HG03095 (cell line): ENCODE data around the gene TFF3.

ENCODE experiments used
- ATAC-seq: cut with Tn5 transposase; IDR thresholded peaks from one replicate; pipeline ENCODE4 v1.9.1; 2021; ENCODE audit warnings: moderate library complexity; ENCODE audit not compliant: unreplicated experiment

TFF3 gene

GRCh38 chr21:42291751-42292562, 23.3 kb downstream of the TFF3 start:
- ATAC-seq: no peak

GRCh38 chr21:42291003-42291750, 24.0 kb downstream of the TFF3 start:
- ATAC-seq: no peak

- no peak for ATAC-seq
Measured at GRCh38 chr21:42290505-42290904, 24.7 kb downstream of the TFF3 start.

- ATAC-seq: no peak
Measured at GRCh38 chr21:42289926-42290325, 25.3 kb downstream of the TFF3 start.

GRCh38 chr21:42288962-42289361, 26.2 kb downstream of the TFF3 start:
- ATAC-seq: no peak

- no peak for ATAC-seq
Measured at GRCh38 chr21:42287193-42288083, 27.8 kb downstream of the TFF3 start.

GRCh38 chr21:42286416-42286815, 28.8 kb downstream of the TFF3 start:
- no peak for ATAC-seq

- peak; percentile 49 for ATAC-seq
Measured at GRCh38 chr21:42285569-42286245, 29.5 kb downstream of the TFF3 start.

- ATAC-seq: no peak
Measured at GRCh38 chr21:42282715-42283114, 32.5 kb downstream of the TFF3 start.

GRCh38 chr21:42282021-42282420, 33.2 kb downstream of the TFF3 start:
- ATAC-seq: no peak

- ATAC-seq: no peak
Measured at GRCh38 chr21:42281181-42281680, 34.0 kb downstream of the TFF3 start.

- no peak for ATAC-seq
Measured at GRCh38 chr21:42280356-42281180, 34.6 kb downstream of the TFF3 start.

GRCh38 chr21:42279888-42280287, 35.3 kb downstream of the TFF3 start:
- no peak for ATAC-seq

- ATAC-seq: no peak
Measured at GRCh38 chr21:42279341-42279871, 35.8 kb downstream of the TFF3 start.

- no peak for ATAC-seq
Measured at GRCh38 chr21:42278451-42279149, 36.6 kb downstream of the TFF3 start.

- ATAC-seq: no peak
Measured at GRCh38 chr21:42277593-42277992, 37.6 kb downstream of the TFF3 start.

- ATAC-seq: no peak
Measured at GRCh38 chr21:42276526-42277154, 38.6 kb downstream of the TFF3 start.

- ATAC-seq: no peak
Measured at GRCh38 chr21:42276076-42276475, 39.1 kb downstream of the TFF3 start.
